DND-41 (cell line): ENCODE measurements around the gene TUBB2A.

Experiments
- ATAC-seq: fragments of 200-7000 bp; cut with Tn5 transposase; 3 replicates; pipeline ENCODE4 v1.9.1; 2021; ENCODE audit warnings: low read depth; ENCODE audit not compliant: insufficient read depth
- DNase-seq: peaks from one replicate; pipeline ENCODE4 v3.0.0-alpha.2; 2020
- H2AFZ ChIP-seq: 2 replicates; pipeline ENCODE4 v1.6.0; 2012; ENCODE audit warnings: low read depth, low read length
- H3K27ac ChIP-seq: 2 replicates; pipeline ENCODE4 v1.5.1; 2012; ENCODE audit warnings: low read length, inconsistent platforms
- H3K27me3 ChIP-seq: fragments of 200-600 bp; sonication (generic); 2 replicates; pipeline ENCODE4 v1.6.0; 2012; ENCODE audit warnings: low read length, mild to moderate bottlenecking, inconsistent platforms; ENCODE audit not compliant: insufficient read depth, poor library complexity
- H3K36me3 ChIP-seq: 2 replicates; pipeline ENCODE4 v1.5.1; 2012; ENCODE audit warnings: low read length, inconsistent platforms; ENCODE audit not compliant: insufficient read depth
- H3K4me1 ChIP-seq: 2 replicates; pipeline ENCODE4 v1.5.1; 2012; ENCODE audit warnings: mild to moderate bottlenecking, low read length; ENCODE audit not compliant: insufficient read depth
- H3K4me2 ChIP-seq: 2 replicates; pipeline ENCODE4 v1.6.0; 2012; ENCODE audit warnings: mild to moderate bottlenecking, moderate library complexity, low read length, inconsistent platforms; ENCODE audit not compliant: insufficient read depth
- H3K4me3 ChIP-seq, 2 experiments: fragments of 200-600 bp in 1 of 2; shearing (Covaris generic) in 1 of 2; 2 replicates each; pipeline ENCODE4 v1.5.1; 2012 to 2016; ENCODE audit warnings: inconsistent platforms in 2 of 2, low read length in 2 of 2, mild to moderate bottlenecking in 2 of 2, low read depth in 1 of 2, moderate library complexity in 1 of 2
- H3K79me2 ChIP-seq: 2 replicates; pipeline ENCODE4 v1.6.0; 2012; ENCODE audit warnings: low read length, inconsistent platforms; ENCODE audit not compliant: insufficient read depth
- H3K9ac ChIP-seq: 2 replicates; pipeline ENCODE4 v1.6.0; 2012; ENCODE audit warnings: low read depth, mild to moderate bottlenecking, inconsistent platforms, low read length, moderate library complexity
- H3K9me3 ChIP-seq: 2 replicates; pipeline ENCODE4 v1.5.1; 2012; ENCODE audit warnings: low read length, moderate library complexity, mild to moderate bottlenecking, inconsistent platforms; ENCODE audit not compliant: insufficient read depth, severe bottlenecking
- H4K20me1 ChIP-seq: 2 replicates; pipeline ENCODE4 v1.6.0; 2012; ENCODE audit warnings: low read length; ENCODE audit not compliant: insufficient read depth
- CTCF ChIP-seq: IDR thresholded peaks from 2 replicates; pipeline ENCODE4 v1.5.1; 2012; ENCODE audit warnings: borderline replicate concordance, low read length, moderate library complexity, mild to moderate bottlenecking; ENCODE audit not compliant: poor library complexity, severe bottlenecking; ENCODE audit errors: extremely low read depth
- EZH2 ChIP-seq: IDR thresholded peaks from 3 replicates; pipeline ENCODE4 v1.6.1; 2012; ENCODE audit warnings: borderline replicate concordance, low read depth, mild to moderate bottlenecking, moderate library complexity, low read length, inconsistent platforms; ENCODE audit not compliant: severe bottlenecking

The TUBB2A gene

GRCh38 chr6:3151691-3152090 is 5.7 kb downstream of the TUBB2A start:
- no peak overlapping the region for H3K4me2 ChIP-seq
- no peaks in the 10 kb centered on the region for H4K20me1 ChIP-seq
- peaks cover 11% of the 10 kb centered on the region; the same call in 1 of the 2 replicates for H3K36me3 ChIP-seq
- peaks cover 3% of the 10 kb centered on the region for H3K4me1 ChIP-seq
- peaks cover 2% of the 10 kb centered on the region for H3K27me3 ChIP-seq
- ATAC-seq: no peak
- no peak overlapping the region for H3K9ac ChIP-seq
- H2AFZ ChIP-seq: no peak overlapping the region
- H3K27ac ChIP-seq: no peak overlapping the region
- no peak overlapping the region for H3K4me3 ChIP-seq
- no peak for TF ChIP-seq EZH2
- no peak for TF ChIP-seq CTCF
- H3K79me2 ChIP-seq: no peaks in the 10 kb centered on the region
- H3K9me3 ChIP-seq: no peaks in the 10 kb centered on the region
- no peak for DNase-seq

DNA sequence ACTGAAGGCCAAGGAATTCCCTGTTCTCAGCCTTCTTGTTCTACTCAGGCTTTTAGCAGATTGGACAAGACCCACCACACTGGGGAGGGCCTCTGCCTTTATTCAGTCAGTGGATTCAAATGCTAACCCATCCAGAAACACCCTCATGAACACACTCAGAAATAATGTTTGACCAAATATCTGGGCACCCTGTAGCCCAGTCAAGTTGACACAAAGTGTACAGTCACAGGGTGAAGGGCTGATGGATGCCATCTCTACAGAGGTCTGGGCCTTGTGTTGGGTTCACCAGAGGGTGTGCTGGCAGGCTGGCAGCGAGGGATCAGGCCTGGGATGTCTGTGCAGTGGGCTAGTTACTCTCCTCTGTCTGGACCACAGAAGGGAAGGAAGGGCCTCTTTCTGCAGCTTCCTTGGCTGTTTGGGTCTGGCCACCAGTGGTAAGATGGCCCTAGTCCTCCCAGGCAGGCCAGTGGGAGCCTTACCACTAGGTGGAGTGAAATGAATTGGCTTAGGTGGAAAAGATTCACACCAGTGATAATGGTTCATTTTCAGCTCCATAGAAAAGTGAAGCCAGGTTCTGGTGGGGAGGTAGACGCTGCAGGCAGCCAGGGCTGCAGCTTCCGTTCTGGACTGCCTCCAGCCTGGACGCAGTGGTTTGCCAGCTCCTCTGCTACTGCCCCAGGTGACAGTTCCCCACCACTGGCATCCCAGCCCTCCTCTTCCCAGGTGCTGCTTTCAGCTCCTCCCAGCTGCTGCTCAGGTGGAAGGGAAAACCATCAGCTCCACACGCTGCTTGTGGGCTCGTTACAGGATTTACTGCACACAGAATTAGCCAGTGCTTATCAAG is 9.2 kb downstream of the TUBB2A start:
- H3K9me3 ChIP-seq: no peaks in the 10 kb centered on the region
- no peak overlapping the region for H3K4me2 ChIP-seq
- peaks cover 11% of the 10 kb centered on the region; the same call in 1 of the 2 replicates for H3K36me3 ChIP-seq
- ATAC-seq: no peak
- no peak overlapping the region for H3K27ac ChIP-seq
- H3K4me1 ChIP-seq: no peaks in the 10 kb centered on the region
- H3K79me2 ChIP-seq: no peaks in the 10 kb centered on the region
- H2AFZ ChIP-seq: no peak overlapping the region
- no peak overlapping the region for H3K4me3 ChIP-seq
- no peak for TF ChIP-seq EZH2
- H3K27me3 ChIP-seq: no peaks in the 10 kb centered on the region
- H3K9ac ChIP-seq: no peak overlapping the region
- no peaks in the 10 kb centered on the region for H4K20me1 ChIP-seq
- DNase-seq: no peak

DNA sequence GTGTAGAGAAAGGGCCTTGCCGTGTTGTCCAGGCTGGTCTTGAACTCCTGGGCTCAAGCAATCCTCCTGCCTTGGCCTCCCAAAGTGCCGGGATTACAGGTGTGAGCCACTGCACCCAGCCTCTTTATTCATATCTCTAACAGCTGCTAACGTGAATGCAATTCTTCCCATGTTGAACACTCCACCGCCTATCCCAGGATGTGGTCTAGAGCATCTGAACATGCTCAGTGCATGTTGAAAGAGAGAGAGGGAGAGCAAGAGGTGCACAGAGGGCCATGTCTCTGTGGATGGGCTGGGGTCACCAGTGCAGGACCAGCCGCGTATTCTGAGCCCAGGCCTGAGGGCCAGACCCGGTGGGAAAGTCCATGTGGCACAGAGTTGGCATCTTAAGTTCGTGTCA is 12.8 kb downstream of the TUBB2A start:
- Histone ChIP-seq H3K79me2 (no peaks in the 10 kb centered on the region), H3K4me2 (no peak overlapping the region), H3K27me3 (no peaks in the 10 kb centered on the region), H3K4me3 (no peak overlapping the region), H3K9ac (no peak overlapping the region), H4K20me1 (no peaks in the 10 kb centered on the region), H2AFZ (no peak overlapping the region), H3K27ac (no peak overlapping the region), H3K9me3 (no peaks in the 10 kb centered on the region), H3K4me1 (no peaks in the 10 kb centered on the region), H3K36me3 (peaks cover 21% of the 10 kb centered on the region; the same call in 1 of the 2 replicates)
- TF ChIP-seq EZH2 (no peak), CTCF (no peak)
- ATAC-seq: peak; percentile 62; the same call in 2 of the 3 replicates
- DNase-seq: no peak

- Histone ChIP-seq H4K20me1 (no peaks in the 10 kb centered on the region), H3K4me2 (no peak overlapping the region), H3K79me2 (no peaks in the 10 kb centered on the region), H3K9ac (no peak overlapping the region), H3K4me1 (no peaks in the 10 kb centered on the region), H3K27me3 (no peaks in the 10 kb centered on the region), H2AFZ (no peak overlapping the region), H3K4me3 (no peak overlapping the region), H3K36me3 (peaks cover 30% of the 10 kb centered on the region; the same call in 1 of the 2 replicates), H3K9me3 (no peaks in the 10 kb centered on the region), H3K27ac (no peak overlapping the region)
- DNase-seq (no peak), ATAC-seq (no peak)
- TF ChIP-seq CTCF: no peak
- no peak for TF ChIP-seq EZH2
Measured at GRCh38 chr6:3143158-3143557, 14.2 kb downstream of the TUBB2A start.
